Stimulated activated CD8-positive, alpha-beta memory T cell treated with anti-CD3 and anti-CD28 coated beads, Interleukin-12 subunit alpha, Interleukin-12 subunit beta, amount 100 ng/mL, for 4 hours (primary cell): Measurements from ENCODE around the gene FAM118B.

ENCODE experiments used
- DNase-seq: peaks from one replicate; pipeline ENCODE4 v3.0.0-alpha.2; 2020; ENCODE audit warnings: low read depth

FAM118B gene

DNA sequence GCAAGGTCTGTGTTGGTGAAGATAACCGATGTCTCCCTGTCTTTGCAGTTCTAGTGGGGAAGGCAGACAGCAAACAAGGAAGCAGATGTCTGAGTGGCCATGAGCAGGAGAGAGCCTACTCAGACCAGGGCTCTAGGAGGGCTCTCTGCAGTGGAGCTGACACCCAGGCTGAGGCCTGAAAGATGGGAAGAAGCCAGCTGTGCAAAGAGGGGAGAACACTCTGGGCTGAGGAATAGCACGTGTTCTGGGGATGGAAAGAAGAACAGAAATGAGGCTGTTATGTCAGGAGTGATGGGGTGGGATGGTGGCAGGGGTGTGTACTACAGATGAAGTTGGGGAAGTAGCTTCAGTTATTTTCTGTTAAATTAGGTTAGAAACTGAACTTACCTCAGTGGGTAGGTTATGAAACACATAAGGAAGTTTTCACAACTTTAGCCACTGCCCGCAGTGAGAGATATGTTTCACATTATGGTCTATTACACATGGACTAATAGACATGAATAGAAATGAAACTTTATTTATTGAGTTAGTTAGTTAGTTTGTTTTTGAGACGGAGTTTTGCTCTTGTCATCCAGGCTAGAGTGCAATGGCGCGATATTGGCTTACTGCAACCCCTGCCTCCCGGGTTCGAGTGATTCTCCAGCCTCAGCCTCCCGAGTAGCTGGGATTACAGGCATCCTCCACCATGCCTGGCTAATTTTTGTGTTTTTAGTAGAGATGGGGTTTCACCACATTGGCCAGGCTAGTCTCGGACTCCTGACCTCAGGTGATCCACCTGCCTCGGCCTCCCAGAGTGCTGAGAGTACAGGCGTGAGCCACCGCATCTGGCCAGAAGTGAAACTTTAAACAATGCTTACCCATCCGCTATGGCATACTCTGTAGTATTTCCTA is 100.1 kb downstream of the FAM118B start:
- no peak for DNase-seq
